ENCODE data around the gene MS4A15.

- TF ChIP-seq XRCC3 (IDR thresholded peaks at IDR 0.05) (no peak), ZNF695 (CRISPR knock-in tag; IDR thresholded peaks at IDR 0.05) (no peak), ZNF668 (CRISPR knock-in tag; IDR thresholded peaks at IDR 0.05) (no peak), MED1 (CRISPR knock-in tag; IDR thresholded peaks at IDR 0.05; ENCODE audit: borderline replicate concordance) (no peak), ZNF740 (CRISPR knock-in tag; IDR thresholded peaks at IDR 0.05) (no peak), ZNF740 (tag; IDR thresholded peaks at IDR 0.05) (no peak), SIN3A (IDR thresholded peaks at IDR 0.05; ENCODE audit: borderline replicate concordance in 2 of 2, control insufficient read depth in 1 of 2, low read depth in 2 of 2, low read length in 2 of 2) (no peak), AFF1 (IDR thresholded peaks at IDR 0.05; ENCODE audit: low read depth in 1 of 2, partially characterized antibody in 2 of 2) (no peak), FOXP1 (CRISPR knock-in tag; IDR thresholded peaks at IDR 0.05) (no peak), FOSL1 (tag; conservative IDR thresholded peaks at IDR 0.05) (no peak)
Observed at GRCh38 chr11:60769273-60769672, 12.6 kb downstream of the MS4A15 start.

All from K562 (cell line).